GM20000 (cell line): ENCODE measurements around the gene MEG3.
"Not testable (repeated sequence)": the region's sequence is repeated elsewhere in the genome, so short reads cannot be mapped to it uniquely, and the experiment has no call there.

Source experiments
- DNase-seq: peaks from one replicate; pipeline ENCODE4 v3.0.0; 2012; ENCODE audit warnings: low spot score
- CTCF ChIP-seq: IDR thresholded peaks from 2 replicates; pipeline ENCODE4 v1.5.1; 2012; ENCODE audit warnings: mild to moderate bottlenecking, control low read depth; ENCODE audit errors: extremely low read depth, missing control alignments

The MEG3 gene

GRCh38 chr14:100788942-100789341 lies 37.0 kb upstream of the MEG3 start:
- no peak for TF ChIP-seq CTCF
- DNase-seq: no peak

- DNase-seq: no peak
- no peak for TF ChIP-seq CTCF
These were observed 36.2 kb upstream of the MEG3 start for GRCh38 chr14:100789460-100790417.

GRCh38 chr14:100790502-100791347 lies 35.2 kb upstream of the MEG3 start:
- TF ChIP-seq CTCF: no peak
- DNase-seq: no peak

- TF ChIP-seq CTCF: no peak
- DNase-seq: no peak
These were observed 34.6 kb upstream of the MEG3 start for GRCh38 chr14:100791348-100791735.

- no peak for TF ChIP-seq CTCF
- DNase-seq: no peak
These were observed 33.9 kb upstream of the MEG3 start for GRCh38 chr14:100791995-100792394.

GRCh38 chr14:100796946-100797345 lies 29.0 kb upstream of the MEG3 start:
- DNase-seq: no peak
- TF ChIP-seq CTCF: no peak

GRCh38 chr14:100800041-100800440 lies 25.9 kb upstream of the MEG3 start:
- no peak for TF ChIP-seq CTCF

GRCh38 chr14:100801433-100801832 lies 24.5 kb upstream of the MEG3 start:
- not testable (repeated sequence) for DNase-seq

More at GRCh38 chr14:100800041-100800440, 25.9 kb upstream of the MEG3 start:
- DNase-seq: no peak
